Iris pigment epithelial cell (primary cell): ENCODE results near the gene CR1L.
A peak's percentile ranks its signal among the peaks of the same experiment; 100 is the strongest.
"Not testable (repeated sequence)": the region's sequence is repeated elsewhere in the genome, so short reads cannot be mapped to it uniquely, and the experiment has no call there.

Source experiments
- DNase-seq: peaks from one replicate; pipeline ENCODE4 v3.0.0-alpha.2; 2011; ENCODE audit warnings: low read depth

CR1L gene

DNA sequence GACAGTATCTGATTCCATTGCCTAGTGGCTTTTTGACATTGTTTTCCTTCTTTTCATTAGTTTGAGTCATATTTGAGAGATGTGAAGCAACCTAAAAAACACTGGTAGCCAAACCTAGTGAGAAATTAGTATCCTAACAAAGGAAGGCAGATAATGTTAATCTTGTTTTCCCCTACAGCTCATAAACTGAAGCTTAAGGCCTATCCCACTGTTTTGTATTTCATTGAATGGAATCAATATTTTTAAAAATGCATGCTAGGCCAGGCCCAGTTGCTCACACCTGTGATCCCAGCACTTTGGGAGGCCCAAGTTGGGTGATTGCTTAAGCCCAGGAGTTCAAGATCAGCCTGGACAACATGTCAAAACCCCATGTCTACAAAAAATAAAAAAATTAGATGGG lies 1.2 kb downstream of the CR1L start:
- no peak for DNase-seq

DNA sequence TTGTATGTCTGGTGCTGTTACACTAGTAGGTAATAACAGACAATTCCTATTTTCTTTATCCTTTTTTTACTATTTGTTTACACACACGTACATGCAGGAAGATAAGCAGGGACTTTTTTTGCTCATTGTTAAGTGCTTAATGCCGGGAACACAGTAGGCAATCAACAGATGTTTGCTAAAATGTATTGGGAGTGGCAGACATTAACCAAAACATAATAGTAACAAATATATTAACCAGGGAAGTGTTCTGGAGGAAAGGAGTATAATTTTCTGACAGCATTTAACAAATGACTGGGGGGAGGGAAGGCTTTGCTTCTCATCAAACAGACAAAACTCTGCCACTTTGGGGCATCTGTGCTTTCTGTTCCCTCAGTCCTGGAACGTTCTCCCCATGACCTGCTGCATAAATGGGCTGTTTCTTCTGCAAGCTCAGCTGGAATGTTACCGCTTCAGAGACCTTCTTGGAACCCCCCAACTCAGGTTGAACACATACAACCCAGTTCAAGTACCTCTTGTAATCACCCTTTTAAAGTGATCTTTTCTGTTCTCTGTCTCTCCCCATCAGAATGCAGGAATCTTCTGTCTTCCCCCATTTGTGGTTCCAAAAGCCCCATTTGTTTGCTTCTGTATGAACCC lies 2.1 kb downstream of the CR1L start:
- DNase-seq = no peak

GRCh38 chr1:207647671-207648333 lies 2.9 kb downstream of the CR1L start:
- DNase-seq = no peak

DNA sequence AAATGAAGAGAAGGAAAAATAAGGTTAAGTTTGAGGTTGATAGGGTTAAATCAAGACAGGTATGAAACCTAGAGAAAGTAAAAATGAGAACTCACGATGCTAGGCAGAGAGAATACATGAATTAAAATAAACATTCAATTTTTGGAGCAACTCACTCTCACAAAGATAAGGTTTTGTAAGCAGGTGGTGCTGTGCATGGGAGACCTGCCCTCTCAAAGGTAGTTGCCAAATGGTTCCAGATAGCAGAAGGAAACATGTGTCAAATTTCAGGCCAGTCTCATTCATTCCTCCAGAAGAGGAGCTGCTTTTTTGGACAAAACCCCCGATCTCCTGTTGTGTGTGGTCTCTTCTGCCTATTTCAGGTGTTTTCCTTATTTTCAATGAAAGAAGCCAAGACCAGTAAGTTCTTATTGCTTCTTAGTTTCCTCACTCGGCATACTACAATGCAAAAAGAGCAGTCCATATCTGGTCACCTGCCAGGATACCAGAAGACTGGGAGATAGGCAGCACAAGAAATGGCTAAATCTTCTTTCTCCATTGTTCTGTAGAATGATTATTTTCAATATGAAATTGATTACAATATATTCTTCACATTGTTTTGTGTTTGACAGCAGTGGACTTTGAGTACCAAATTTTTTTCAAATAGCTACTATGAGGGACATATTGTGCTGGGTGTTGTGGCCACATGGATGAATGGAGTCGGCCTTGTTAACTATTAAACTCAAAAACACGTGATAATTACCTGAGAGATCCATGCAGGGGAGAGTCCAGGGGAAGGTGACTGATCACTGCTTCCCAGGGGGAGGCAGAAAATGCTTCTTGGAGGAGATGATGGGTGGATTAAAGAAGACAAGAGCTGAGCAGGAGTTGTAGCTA lies 3.6 kb downstream of the CR1L start:
- DNase-seq = no peak

DNA sequence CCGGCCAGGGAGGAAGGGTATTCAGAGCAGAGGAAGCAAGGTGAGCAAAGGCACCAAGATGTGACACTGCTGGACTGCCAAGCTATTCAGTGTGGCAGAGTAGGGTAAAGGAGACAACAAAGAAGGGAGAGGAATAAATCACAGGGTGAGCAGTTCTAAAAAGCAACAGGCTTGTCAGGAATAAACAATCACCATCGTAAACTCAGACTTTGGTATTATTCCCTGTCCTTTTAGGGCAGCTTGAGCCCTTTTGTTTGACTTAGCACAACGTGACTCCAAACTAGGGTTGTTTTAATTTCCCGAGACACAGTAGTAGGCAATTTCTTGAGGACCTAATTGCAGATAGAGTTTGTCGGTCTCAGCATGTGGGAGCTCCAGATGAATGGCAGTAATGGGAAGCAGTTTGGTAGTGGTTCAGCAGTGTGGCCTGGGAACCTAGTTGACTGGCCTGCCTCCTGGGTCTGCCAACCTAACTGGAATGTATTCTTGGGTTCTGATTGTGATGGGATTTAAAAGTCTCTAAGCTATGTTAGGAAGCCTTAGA lies 4.3 kb downstream of the CR1L start:
- DNase-seq = no peak

GRCh38 chr1:207649865-207650580 lies 5.1 kb downstream of the CR1L start:
- no peak for DNase-seq

DNA sequence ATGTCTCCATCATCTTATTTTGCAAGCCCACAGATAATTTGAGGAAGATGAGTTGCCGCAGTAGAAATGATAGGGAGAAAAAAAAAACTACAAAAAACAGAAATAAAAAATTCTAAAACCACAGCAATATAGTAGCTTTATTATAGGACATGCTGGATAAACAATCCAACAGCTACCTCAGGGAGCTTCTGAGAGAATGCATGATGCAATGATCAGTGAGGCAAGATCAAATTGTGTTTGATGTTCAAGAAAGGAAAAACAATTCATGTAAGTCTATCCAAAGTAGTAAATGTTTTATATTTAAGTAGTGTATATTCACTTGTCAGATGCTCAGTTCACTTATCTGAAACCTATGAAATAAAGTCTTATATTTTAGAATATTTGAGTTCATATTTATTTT lies 6.7 kb downstream of the CR1L start:
- DNase-seq = peak; percentile 16

DNA sequence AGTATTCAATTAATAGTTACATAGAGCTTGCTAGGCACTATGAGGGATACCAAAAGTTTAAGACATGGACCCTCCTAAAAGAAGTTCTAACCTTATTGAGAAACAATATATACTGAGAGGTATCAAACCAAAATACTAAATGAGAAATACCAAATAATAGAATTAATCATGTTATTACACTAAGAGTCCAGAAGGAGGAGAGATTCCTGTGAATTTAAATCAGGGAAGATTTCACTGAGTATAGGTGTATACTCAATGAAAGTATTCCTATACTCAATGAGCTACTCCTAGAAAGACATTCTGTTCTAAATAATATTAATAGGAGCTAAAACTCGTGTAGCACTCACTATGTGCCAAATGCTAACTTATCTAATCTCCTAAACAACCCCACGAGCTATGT lies 9.4 kb downstream of the CR1L start:
- DNase-seq = no peak

- no peak for DNase-seq
These were observed 13.5 kb downstream of the CR1L start for GRCh38 chr1:207658408-207658807.

DNA sequence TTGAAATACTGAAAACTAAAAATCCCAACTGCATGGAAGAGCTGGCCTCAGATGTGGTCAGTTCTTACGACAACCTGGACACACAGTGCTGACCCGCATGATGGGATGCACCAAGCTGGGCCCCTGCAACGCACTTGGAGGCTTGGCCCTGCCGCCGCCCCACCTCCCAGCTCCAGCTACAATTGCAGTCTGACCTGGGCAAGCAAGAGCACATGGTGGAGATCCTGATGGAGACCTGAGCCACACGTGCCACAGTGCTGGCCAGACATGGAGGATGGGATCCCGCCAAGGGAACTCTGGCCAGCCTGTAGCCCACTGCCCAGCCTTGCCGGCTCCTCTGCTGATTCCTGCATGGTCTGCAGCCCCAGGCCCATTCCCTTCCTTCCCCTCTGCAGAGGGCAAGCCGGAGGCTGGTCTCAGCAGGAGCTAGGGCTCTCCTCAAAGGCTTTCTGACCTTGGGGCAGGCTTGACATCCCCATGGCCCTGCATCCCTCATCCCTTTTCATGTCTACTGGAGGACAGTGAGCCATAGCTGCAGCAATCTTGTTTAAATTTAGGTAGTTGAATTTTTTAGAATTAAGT lies 14.1 kb downstream of the CR1L start:
- DNase-seq = no peak

DNA sequence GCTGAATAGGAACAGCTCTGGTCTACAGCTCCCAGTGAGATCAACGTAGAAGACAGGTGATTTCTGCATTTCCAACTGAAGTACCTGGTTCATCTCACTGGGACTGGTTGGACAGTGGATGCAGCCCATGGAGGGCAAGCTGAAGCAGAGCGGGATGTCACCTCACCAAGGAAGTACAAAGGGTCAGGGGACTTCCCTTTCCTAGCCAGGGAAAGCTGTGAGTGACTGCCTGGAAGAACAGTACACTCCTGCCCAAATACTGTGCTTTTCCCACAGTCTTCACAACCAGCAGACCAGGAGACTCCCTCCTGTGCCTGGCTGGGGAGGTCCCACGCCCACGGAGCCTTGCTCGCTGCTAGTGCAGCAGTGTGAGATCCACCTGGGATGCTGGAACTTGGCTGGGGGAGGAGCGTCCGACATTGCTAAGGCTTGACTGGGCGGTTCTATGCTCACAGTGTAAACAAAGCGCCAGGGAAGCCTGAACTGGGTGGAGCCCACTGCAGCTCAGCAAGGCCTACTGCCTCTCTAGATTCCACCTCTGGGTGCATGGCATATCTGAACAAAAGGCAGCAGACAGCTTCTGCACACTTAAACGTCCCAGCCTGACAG lies 14.7 kb downstream of the CR1L start:
- DNase-seq = no peak

- not testable (repeated sequence) for DNase-seq
These were observed 16.5 kb downstream of the CR1L start for GRCh38 chr1:207661420-207661819.

DNA sequence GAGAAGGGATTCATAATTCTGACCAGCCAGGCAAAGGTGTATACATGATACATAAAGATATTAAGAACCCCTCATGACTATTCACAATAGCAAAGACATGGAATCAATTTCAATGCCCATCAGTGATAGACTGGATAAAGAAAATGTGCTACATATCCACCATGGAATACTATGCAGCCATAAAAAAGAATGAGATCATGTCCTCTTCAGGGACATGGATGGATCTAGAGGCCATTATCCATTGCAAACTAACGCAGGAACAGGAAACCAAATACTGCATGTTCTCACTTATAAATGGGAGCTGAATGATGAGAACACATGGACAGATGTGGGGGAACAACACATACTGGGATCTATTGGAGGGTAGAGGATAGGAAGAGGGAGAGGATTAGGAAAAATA lies 21.4 kb downstream of the CR1L start:
- no peak for DNase-seq

DNA sequence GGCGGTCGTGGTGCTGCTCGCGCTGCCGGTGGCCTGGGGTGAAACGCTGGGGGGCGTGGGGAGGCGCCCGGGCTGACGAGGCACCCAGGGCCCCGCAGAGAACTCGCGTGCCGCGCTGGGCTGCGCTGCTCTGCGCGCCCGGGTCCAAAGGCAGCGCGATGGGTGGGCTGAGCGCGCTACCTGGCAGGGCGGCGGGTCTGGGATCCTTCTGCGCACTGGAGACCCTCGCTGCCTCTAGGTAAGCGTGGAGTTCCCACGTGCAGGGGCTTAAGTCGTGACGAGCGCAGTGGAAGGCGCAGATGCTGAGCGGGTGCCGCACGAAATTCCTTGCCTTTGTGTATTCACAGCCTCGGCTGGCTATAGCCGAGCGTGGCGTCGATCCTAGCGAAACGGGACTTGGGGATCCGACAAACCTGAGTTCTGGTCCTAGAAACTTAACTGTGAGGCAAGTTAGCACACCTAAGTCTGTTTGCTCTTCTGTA lies 24.6 kb downstream of the CR1L start:
- no peak for DNase-seq

DNA sequence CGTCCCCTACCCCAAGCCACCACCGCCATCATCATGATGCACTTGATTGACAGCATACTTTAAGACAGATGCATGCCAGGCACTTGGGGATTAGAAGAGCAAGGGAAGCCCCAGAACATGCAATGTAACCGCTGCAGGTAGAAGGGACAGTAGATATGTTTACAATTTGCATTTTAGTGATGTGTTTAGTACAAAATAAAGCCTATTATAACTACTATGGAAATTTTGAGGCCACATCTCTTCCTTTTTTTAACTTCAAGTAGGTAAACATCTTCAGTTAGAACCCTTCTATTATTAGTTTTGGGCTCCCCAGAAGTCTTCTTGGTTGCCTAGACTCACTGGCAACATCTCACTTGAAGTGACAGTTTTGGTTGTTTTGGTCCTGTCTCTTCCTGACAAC lies 25.3 kb downstream of the CR1L start:
- DNase-seq = no peak

GRCh38 chr1:207670997-207671396 lies 26.1 kb downstream of the CR1L start:
- DNase-seq = no peak

DNA sequence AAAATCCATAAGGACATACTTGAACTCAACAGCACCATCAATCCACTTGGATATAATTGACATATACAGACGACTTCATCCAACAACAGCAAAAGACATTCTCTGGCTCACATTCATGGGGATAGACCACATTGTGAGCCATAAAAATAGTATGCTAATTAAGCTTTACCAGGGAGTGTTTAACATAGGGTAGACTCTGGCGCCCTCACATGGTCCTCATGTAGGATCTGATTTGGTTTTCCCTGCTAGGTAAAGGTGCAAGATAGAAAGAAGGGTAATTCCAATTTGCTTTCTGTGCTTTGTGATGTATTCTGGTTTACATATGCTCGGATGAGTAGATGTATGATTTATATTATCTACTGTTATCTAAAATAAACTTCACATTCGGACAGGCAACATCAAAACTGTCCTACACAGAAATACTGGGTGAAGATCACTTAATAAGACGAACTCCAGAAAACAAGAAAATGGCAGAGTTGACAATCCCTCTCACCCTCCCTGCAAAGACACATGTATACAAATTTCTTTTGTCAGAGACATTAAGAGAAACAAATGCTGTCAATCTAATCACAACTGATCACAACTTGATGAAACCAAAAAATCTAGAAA lies 27.7 kb downstream of the CR1L start:
- peak; percentile 58 for DNase-seq

GRCh38 chr1:207673399-207673798 lies 28.5 kb downstream of the CR1L start:
- DNase-seq = peak; percentile 3

GRCh38 chr1:207676153-207676552 lies 31.2 kb downstream of the CR1L start:
- DNase-seq = no peak

DNA sequence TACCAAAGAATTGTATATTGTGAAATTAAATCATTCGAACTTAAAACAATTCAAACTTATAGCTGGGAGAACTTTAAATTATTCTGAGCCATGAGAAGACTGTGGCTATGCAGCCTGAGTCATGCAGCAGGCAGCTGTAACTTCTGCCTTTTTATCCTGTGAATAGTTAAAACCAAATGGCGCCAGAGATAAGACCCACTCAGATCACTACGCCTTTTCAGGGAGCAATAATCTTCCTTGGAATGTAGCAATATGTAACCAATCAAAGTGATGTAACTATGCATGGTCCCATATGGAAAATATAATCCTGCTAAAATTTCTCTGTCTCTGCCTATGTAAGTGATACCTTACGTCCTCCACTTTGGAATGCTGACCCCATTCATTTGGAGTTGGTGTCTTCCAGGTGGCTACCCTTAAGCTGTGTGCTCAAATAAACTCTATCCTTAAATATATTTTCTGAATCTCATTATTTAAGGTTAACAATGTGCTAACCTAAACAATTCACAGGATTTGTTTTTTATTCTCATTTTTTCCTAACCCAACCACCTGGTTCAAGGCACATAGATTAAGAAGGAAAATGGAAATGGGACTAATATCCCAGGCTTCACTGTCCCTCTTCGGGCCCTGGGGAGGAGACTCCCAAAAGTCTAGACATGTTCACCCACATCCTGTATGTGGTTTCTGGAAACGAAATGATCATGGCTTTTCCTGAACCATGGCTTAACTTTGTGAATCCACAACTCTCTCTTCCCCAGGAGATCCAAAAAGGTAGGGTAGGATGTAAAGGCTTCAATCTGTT lies 35.9 kb downstream of the CR1L start:
- peak; percentile 75 for DNase-seq
